Stimulated activated CD8-positive, alpha-beta memory T cell treated with anti-CD3 and anti-CD28 coated beads, Interleukin-12 subunit alpha, Interleukin-12 subunit beta, amount 100 ng/mL, for 24 hours (primary cell): ENCODE measurements around the gene HOXD8.

ENCODE experiments used
- DNase-seq: peaks from one replicate; pipeline ENCODE4 v3.0.0-alpha.2; 2020; ENCODE audit errors: extremely low read depth

Gene HOXD8

GRCh38 chr2:176159663-176160250, 30.3 kb downstream of the HOXD8 start:
- no peak for DNase-seq

- DNase-seq, result no peak
Measured at GRCh38 chr2:176160251-176160985, 30.9 kb downstream of the HOXD8 start.

GRCh38 chr2:176160986-176161824, 31.7 kb downstream of the HOXD8 start:
- DNase-seq, result no peak

GRCh38 chr2:176161825-176162626, 32.5 kb downstream of the HOXD8 start:
- no peak for DNase-seq

- DNase-seq, result no peak
Measured at GRCh38 chr2:176162911-176163671, 33.6 kb downstream of the HOXD8 start.

GRCh38 chr2:176163672-176164056, 34.2 kb downstream of the HOXD8 start:
- no peak for DNase-seq

GRCh38 chr2:176164201-176164600, 34.7 kb downstream of the HOXD8 start:
- DNase-seq, result no peak

GRCh38 chr2:176164611-176165369, 35.3 kb downstream of the HOXD8 start:
- DNase-seq, result no peak

GRCh38 chr2:176165370-176166050, 36.0 kb downstream of the HOXD8 start:
- DNase-seq, result no peak

GRCh38 chr2:176166272-176166671, 36.8 kb downstream of the HOXD8 start:
- DNase-seq, result no peak

GRCh38 chr2:176167398-176167797, 37.9 kb downstream of the HOXD8 start:
- no peak for DNase-seq

- no peak for DNase-seq
Measured at GRCh38 chr2:176169181-176169580, 39.7 kb downstream of the HOXD8 start.

- DNase-seq, result no peak
Measured at GRCh38 chr2:176169711-176170110, 40.2 kb downstream of the HOXD8 start.

- DNase-seq, result no peak
Measured at GRCh38 chr2:176170602-176171305, 41.2 kb downstream of the HOXD8 start.

GRCh38 chr2:176171351-176172006, 42.0 kb downstream of the HOXD8 start:
- no peak for DNase-seq

- no peak for DNase-seq
Measured at GRCh38 chr2:176172007-176172894, 42.7 kb downstream of the HOXD8 start.

GRCh38 chr2:176172895-176173566, 43.5 kb downstream of the HOXD8 start:
- no peak for DNase-seq
